MV-4-11 (cell line): ENCODE measurements around the gene CASS4.
"Not testable (repeated sequence)": the region's sequence is repeated elsewhere in the genome, so short reads cannot be mapped to it uniquely, and the experiment has no call there.

Experiments
- DNase-seq: peaks from one replicate; lab custom pipeline; 2025; lab: John Stamatoyannopoulos, UW

Gene CASS4, protein sequence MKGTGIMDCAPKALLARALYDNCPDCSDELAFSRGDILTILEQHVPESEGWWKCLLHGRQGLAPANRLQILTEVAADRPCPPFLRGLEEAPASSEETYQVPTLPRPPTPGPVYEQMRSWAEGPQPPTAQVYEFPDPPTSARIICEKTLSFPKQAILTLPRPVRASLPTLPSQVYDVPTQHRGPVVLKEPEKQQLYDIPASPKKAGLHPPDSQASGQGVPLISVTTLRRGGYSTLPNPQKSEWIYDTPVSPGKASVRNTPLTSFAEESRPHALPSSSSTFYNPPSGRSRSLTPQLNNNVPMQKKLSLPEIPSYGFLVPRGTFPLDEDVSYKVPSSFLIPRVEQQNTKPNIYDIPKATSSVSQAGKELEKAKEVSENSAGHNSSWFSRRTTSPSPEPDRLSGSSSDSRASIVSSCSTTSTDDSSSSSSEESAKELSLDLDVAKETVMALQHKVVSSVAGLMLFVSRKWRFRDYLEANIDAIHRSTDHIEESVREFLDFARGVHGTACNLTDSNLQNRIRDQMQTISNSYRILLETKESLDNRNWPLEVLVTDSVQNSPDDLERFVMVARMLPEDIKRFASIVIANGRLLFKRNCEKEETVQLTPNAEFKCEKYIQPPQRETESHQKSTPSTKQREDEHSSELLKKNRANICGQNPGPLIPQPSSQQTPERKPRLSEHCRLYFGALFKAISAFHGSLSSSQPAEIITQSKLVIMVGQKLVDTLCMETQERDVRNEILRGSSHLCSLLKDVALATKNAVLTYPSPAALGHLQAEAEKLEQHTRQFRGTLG

DNA sequence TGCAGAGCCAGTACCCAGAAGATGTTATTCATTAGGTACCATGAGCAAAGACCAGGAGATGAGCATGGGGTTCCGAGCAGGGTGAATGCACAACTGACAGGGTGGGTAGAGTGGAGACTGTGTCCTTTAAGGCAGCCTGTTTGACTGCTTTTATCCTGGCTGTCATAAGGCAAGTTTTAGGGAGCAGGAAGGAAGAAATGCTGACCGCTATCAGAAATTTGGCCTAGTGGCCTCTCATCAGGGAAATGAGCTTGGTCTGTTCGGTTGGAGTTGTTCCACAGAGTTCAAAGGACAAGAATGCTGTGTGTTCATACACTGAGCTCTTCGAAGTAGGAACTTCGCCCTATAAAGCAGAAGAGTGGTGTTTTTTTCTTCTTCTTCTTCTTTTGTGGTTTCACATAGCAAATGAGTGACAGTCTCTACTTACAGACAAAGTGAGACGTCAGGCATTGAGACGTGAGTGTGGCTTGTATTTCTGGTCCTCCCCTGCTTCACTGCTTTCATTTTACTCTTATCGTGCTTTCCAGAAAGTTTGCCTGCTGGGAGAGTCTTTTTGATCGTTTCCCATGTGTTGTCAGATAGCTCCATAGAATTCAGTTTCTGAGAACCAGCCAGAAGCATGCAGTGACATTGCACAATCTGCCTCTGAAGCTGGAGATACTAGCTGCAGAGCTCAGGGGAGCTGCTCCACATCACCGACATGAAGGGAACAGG, at the start of gene CASS4:
Gene CASS4, plus strand, starts transcription at position 502 of the 714 bp plus-strand sequence. Its CDS starts 199 bp downstream, at position 701.
- DNase-seq = peak; percentile 89

DNA sequence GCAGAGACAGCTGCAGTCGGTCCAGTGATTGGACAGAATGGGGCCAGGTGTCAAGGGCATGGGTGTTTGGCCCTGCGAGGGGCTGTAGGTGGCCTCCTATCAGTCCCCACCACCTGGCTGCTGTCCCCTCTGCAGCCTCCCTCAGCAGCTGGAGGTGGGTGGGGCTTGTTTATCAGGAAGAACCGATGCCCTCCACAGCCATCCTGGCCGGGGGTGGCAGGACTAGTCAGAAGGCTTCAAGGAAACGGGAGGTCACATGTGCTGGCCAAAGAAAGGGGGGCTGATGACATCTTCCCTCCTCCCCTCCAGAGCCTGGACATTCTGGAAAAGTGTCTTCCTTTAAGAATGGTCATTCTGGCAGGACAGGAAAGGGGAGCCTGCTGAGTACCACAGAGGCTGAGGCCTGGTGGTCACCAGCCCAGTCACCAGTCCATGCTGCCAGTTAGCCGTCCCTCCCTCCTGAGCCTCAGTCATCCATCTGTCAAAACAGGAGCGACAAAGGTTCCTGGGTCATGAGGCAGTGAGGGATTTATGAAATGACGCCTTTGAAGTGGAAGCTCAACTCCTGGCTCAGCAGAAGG, 49.1 kb upstream of the CASS4 start:
- DNase-seq = no peak

DNA sequence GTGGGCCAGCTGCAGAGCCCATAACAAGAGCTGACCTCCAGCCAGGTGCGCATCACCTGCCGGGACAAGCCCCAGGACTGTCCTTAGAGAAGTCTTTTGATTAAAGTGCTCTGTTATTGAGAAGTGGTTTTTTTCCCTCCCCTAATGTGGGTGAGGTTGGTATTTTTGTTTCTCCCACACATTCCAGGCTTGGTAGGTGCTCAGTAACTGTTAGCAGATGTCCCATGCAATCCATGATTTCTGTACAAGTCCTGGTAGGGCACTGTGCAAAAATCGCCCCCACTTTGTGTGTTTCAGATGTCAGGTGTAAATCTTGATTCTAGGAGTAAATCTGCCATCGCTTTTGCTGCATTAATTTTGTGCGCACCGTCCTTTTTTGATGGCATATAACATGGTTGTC, 48.6 kb upstream of the CASS4 start:
- no peak for DNase-seq

DNA sequence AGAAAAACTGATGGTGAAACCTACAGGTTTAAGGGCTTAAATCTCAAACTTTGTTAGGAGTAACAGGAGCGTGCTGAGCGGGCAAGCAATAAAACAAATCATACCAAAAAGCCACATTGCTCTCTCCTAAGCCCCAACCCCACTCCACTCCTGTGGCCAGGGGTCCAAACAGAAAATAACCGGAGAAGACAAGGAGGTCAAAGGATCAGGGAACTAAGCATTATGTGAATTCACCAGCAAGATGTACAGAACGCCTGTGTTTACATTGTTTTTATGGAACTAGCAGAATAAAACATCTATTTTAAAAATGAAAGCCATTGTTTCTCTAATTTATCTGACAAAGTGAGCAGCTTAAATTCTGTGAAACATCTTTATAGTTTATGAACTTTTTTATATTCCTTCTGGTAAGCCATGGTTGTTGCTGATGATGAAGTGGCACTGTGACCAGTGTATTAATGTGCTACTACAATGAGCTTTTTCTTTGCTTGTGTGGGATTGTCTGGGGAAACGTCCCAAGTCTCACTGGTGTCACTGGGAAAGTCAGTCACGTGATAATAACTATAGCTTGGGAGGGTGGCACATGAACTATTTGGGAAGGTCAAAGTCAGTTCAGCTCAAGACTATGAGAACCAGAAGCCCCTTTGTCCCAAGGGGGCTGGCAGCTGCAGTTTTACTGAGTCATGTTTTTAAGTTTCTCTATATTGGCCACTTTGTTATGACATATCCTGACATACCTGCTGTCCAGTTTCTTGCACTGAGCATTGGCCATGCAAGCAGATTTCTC, 43.5 kb upstream of the CASS4 start:
- no peak for DNase-seq

DNA sequence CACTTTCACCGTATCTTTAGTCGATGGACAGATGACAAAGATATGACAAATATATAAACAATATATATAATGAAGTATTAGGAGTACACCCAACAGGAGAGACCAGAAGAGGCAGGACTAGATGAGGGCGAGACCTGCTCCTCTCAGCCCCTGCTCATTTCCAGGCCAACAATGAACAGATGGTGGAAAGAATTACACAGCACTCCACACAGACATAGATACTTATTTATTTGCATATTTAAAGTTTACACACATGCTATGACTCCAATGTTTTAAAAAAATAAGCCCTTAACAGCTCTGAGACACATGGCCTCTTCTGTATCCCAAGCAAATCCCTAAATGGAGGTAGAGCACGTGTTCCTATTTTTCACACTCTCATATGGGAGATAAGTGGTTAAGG, 42.9 kb upstream of the CASS4 start:
- no peak for DNase-seq

DNA sequence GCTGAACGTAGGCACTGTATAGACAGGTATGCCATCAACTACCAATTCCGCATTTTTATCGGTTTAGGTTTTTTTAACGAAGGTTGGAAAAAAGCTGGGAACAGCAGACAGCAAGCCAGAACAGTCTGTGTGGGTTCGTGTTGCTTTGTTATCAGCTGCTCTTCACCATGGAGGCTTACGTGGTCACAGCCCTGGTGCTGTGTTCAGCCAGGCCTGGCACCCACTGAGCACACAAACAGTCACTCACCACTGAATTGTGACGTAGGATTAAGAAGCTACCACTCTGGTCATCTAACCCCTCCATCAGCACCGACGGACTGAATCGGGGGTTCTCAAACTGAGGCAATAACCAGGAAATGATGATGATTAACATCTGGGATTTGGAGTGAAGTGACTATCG, 40.1 kb upstream of the CASS4 start:
- DNase-seq = peak; percentile 22

DNA sequence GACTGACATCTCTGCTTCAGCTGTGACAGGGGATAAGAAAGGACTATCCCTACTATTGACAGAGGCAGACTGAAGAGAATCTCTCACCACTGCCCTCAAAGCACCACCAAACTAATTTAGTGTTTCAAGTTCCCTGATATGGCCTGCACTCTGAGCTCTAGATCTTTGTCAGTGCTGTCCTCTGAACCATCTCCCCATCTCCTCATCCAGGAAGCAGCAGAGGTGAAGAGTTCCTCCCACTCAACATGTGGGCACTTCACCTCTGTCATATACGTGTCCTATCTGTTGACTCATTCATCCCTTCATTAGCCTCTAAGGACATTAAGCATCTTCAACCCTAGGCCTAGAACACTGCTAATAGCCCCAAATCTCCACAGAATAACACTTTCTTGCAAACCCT, 39.2 kb upstream of the CASS4 start:
- DNase-seq = no peak

DNA sequence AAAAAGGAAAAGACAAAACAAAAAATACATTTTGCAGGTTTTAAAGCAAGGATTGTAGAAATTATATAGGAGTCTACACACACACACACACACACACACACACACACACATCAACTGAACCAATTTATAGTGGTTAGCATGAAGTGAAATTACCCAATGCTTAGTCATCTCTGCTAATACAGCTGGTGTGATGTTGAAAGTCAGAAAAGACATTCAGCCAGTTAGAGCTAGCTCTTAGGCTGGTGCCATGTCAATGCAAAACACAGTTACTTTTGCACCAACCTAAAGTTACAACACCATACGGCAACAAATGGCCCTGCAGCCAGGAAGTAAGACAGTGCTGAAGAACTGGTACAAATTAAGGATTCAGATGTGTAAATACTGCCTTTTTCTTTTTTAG, 38.1 kb upstream of the CASS4 start:
- DNase-seq = peak; percentile 99

DNA sequence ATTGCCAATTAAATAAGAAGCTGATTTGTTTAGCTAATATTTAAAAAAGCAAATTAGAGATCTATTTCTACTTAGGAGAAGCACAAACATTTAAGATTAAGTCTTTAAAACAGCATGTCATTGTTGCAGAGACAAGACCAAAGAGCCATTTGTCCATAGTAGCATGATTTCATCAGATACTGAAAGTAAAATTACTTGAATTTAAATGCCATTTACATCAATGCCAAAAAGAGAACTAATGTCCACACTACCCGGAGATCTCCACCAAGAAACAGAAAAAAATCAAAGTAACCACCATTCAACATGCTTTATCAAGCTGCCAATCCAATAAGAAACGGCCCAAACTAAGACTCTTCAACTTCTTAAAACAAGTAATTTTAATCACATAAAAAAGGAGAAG, 35.7 kb upstream of the CASS4 start:
- no peak for DNase-seq

DNA sequence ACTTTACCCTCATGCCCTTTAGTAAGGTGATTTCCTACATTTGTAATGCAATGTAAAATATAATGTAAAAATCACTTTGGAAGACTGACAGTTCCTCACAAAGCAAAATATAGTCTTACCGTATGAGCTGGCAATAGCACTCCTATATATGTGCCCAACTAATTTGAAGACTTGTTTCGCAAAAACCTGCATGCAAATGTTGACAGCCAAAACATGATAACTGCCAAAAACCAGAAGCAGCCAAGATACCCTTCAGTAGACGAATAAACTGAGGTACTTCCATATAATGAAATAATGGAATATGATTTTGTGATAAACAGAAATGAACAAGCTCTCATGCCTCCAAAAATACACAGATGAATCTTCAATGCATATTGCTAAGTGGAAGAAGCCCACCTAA, 33.7 kb upstream of the CASS4 start:
- DNase-seq = no peak

DNA sequence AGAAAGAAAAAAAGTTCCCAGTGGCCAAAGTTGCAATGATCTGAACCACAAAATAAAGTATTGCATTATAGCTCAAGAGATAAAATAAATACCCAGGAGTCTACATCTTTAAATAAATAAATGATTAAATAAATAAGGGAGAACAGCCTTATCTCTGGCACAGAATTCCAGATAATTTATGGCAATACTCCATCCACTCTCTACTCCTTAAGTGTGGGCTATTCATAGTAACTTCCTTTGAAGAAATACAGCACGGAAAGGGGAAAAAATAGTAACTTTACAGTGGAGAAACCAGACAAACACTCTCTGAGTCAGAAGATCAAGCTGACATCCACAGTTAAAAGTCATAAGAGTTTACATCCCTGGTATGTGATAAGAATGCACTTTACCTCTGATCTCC, 31.7 kb upstream of the CASS4 start:
- DNase-seq = no peak

DNA sequence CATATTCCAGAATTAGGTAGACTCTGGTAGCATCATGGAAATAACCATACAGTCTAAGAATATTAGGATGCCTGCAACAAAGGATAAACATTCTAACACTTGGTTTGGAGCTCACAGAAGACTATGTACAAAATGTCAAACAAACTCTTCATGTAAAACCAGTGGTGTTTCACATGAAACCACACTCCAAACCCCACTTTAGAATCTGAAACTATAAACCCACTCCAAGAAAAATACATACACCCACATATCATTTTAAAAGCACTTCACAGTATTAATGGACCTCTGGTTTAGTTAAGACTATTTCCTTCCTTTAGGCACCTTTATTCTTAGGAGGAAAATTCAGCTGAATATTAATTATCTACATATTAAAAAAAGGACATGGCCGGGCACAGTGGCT, 30.6 kb upstream of the CASS4 start:
- DNase-seq = no peak

DNA sequence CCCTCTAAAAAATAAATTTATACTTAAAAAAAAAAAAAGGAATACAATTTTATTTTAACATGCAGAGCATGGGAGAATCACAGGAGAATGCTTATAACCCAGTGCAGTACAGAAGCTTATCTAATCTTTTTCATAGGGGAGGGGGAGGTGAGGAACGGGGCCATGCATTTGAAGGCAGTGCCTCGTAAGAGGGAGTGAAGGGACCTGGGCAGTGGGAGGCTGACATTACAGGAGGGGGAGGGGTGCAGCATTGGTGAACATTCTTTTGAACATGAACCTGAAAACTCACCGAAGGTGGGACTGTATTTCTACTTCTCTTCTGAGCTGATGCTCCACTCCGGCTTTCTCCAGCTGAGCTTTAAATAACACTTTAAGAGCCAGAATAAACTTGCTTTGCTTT, 29.4 kb upstream of the CASS4 start:
- DNase-seq = no peak

DNA sequence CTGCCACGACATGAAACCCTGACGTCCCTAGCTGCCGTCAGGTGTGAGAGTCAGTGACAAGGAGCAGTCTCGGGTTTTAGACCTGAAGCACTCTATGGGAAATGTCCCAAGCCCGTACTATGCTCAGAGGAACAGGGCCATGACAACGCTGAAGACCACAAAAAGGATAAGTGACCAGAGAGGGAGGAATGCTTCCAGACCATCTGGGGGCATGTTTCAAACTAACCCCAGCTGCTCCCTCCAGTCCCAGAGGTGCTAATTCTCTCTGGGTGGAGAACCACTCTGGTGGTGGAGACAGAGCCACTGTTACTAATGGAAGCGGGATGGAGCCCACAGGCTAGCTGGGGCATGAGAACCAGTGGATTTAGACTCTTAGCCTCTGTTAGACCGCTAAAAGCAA, 28.7 kb upstream of the CASS4 start:
- DNase-seq = no peak

DNA sequence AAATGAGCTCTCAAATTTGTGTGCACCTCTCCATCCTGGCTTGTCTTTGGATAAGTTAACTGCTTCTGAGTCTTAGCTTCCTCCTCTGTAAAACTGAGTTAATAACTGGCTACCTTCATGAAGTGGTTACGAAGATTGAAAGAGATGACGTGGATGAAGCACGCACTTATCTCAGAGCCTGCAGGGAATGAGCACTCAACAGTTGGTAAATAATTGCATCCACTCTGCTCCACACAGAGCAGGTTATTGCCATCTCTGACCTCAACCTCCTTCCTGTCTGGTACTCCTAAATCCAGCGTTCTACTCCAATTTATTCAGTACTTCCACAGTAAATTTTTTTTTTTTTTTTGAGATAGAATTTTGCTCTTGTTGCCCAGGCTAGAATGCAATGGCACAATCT, 26.9 kb upstream of the CASS4 start:
- no peak for DNase-seq

DNA sequence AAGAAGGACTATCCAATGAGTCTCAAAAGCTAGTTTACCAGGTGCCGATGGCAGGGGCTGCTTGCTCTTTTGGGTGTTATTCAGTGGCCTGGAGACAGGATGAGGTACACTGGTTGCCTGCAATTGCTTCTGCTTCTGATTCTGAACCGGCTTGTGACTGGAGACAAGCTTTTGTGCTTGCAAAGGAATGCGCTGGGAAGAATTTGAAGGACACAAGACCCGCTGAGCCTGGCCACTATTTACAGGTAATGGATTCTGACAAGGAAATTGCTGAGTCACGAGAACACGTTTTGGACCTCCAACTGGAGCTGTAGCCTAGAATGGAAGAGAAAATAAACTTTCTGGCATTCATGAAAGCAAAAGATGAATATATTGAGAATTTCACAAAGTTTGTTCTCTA, 25.8 kb upstream of the CASS4 start:
- no peak for DNase-seq

DNA sequence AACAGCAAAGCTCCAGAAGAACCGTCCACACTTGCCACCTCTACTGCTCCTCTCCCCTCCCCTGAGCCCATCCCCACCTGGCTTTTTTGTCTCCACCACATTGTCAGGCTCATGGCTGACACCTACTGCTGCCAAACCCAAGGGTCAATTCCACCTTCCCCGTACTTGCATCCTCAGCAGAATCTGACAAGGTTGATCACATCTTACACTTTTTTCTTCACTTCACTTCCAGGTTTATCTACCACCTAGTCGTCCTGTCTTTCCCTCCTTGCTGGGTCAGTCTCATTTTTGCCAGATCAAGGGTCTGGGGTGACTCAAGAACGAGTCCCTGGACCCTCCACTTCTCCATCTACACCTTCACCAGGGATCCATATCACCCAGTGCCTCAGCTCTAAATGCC, 23.2 kb upstream of the CASS4 start:
- no peak for DNase-seq

DNA sequence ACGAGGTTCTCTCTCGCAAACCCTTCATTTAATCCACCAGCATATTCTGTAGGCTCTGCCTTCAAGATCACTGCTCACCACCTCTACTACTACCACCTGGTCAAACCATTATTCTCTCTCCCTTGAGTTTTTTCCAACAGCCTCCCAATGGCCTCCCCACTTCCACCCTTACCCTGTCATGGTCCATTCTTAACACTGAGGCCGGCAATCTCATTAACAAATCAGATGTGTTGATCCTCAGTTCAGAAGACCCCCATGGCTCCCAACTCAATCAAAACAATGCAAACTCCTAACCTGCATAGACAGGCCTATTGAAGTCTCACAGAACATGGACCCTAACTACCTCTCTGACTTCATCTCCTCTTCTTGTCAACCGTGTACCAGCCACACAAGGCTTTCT, 22.3 kb upstream of the CASS4 start:
- no peak for DNase-seq

DNA sequence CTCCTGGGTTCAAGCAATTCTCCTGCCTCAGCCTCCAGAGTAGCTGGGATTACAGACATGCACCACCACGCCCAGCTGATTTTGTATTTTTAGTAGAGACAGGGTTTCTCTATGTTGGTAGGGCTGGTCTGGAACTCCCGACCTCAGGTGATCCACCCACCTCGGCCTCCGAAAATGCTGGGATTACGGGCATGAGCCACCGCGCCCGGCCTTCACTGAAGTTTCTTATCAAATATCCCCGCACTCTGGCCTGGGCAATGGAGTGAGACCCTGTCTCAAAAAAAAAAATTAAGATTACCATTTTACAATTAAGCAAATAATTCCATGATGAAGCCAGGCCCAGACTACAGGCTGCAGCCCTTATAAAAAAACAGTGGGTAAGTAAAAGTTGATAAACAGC, 21.7 kb upstream of the CASS4 start:
- not testable (repeated sequence) for DNase-seq

DNA sequence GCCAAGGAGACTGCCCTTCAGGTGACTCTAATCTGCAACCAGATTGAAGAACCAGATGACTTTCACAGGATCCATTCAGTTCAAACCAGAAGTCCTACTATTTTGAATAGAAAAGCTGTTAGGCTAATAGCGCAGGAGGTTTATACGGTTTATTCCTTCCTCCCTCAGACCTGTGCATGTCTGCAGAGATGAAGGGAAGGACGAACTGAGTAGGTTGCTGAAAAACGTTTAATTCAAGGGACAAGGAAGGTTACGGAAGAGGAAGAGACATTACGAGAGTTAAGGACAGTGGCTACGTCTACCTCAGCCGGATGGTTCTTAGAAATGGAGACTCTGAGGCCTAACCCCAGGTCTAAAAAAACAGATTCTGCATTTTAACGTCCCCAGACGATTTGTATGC, 21.0 kb upstream of the CASS4 start:
- DNase-seq = peak; percentile 30

DNA sequence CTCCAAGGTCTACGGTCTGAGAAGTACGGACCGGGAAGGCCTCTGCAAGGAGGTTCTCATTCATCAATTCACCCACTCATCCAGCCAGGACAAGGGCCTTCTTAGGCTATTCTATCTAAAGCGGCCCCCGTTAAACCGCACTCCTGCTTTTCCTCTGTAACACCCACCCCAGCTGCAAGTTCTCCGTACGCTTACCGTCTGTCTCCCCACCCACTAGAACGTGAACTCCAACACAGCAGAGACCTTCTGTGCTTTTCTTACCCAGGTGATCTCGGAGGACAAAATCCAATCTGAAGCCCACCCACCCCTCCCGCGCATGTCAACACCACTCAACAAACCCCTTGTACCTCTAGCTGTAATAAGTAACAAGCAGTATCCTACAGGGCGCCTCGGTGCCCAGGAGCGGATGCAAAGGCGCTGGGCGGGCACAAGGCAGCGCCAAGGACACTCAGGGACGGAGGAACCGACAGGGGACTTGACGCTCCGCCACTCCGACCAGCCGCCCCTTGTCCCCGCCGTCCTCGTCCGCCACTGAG, 20.4 kb upstream of the CASS4 start:
- DNase-seq = no peak
